Measurements from ENCODE around the gene CYP2C9. TPM values are rescaled to one million over a fixed set of nuclear protein-coding genes. Genes with fewer than 3 reads are reported as not detected.

The CYP2C9 gene
- total and polyA plus RNA-seq, 2 donors (not counting 1 experiment from before 2014, with no cell fraction given): not detected

DNA sequence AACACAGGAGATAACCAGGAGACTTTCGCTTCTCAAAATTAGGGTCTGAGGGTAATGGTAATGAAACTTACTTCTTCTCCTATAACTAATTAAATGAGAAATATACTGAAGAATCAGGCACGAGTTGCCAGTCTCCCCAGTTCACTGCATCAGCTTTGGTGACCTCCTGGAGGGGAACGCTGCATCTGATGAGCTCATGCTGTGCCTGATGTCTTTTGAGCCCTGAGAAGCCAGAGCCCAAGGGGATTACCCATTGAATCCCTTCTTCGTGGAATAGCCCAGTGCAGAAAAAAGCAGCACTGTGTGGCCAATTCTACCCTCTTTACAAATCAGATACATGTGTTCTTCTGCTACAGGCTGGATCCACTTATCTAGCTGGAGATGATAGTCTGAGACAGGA lies 45.1 kb downstream of the CYP2C9 start:
- 89% methylated on average over 1 of the region's 4 CpGs for WGBS (ENCODE audit: insufficient coverage)
- Histone ChIP-seq H3K4me1 (ENCODE audit: control insufficient read depth in 2 of 2, insufficient read depth in 2 of 2, low read length in 2 of 2) (no peaks in the 10 kb centered on the region), H3K4me3 (ENCODE audit: control extremely low read depth in 1 of 5, extremely low read depth in 1 of 5, insufficient read depth in 1 of 5, low read depth in 2 of 5, low read length in 4 of 5) (no peak overlapping the region), H3K9me3 (ENCODE audit: control extremely low read depth in 1 of 3, control insufficient read depth in 2 of 3, insufficient read depth in 1 of 3, low read length in 2 of 3) (no peaks in the 10 kb centered on the region), H3K27ac (ENCODE audit: low read length in 2 of 2) (no peak overlapping the region), H3K79me2 (ENCODE audit: control insufficient read depth, insufficient read depth, low read length) (no peaks in the 10 kb centered on the region), H4K20me1 (ENCODE audit: control insufficient read depth, insufficient read depth, low read length, poor library complexity, severe bottlenecking) (no peaks in the 10 kb centered on the region), H3K27me3 (replicated peaks in 1 of 4; ENCODE audit: control extremely low read depth in 1 of 4, control insufficient read depth in 3 of 4, insufficient read depth in 4 of 4, low read length in 3 of 4) (peaks cover 0 to 2% (median 0%) of the 10 kb centered on the region in 4 experiments), H3K36me3 (replicated peaks in 1 of 2; ENCODE audit: control extremely low read depth in 1 of 2, control insufficient read depth in 1 of 2, extremely low read depth in 1 of 2, insufficient read depth in 2 of 2, low read length in 1 of 2) (no peaks in the 10 kb centered on the region), H3K4me2 (replicated peaks; ENCODE audit: low read depth, low read length, poor library complexity, severe bottlenecking) (no peak overlapping the region), H3K9ac (ENCODE audit: low read length) (no peak overlapping the region), H2AFZ (ENCODE audit: insufficient read depth, low read depth, low read length, poor library complexity, severe bottlenecking) (no peak overlapping the region)
- intact Hi-C loops (cut with micrococcal nuclease): no loop called here
- CTCF ChIA-PET: no interaction called here
- H3K4me3 Mint-ChIP-seq: no peak overlapping the region
- peaks cover 8% of the 10 kb centered on the region for H3K27me3 Mint-ChIP-seq
- H3K4me1 Mint-ChIP-seq: no peaks in the 10 kb centered on the region
- DNase-seq (no peak), ATAC-seq (ENCODE audit: low read depth) (no peak)
- no peak overlapping the region for H3K27ac Mint-ChIP-seq
- TF ChIP-seq, protein P1, sequence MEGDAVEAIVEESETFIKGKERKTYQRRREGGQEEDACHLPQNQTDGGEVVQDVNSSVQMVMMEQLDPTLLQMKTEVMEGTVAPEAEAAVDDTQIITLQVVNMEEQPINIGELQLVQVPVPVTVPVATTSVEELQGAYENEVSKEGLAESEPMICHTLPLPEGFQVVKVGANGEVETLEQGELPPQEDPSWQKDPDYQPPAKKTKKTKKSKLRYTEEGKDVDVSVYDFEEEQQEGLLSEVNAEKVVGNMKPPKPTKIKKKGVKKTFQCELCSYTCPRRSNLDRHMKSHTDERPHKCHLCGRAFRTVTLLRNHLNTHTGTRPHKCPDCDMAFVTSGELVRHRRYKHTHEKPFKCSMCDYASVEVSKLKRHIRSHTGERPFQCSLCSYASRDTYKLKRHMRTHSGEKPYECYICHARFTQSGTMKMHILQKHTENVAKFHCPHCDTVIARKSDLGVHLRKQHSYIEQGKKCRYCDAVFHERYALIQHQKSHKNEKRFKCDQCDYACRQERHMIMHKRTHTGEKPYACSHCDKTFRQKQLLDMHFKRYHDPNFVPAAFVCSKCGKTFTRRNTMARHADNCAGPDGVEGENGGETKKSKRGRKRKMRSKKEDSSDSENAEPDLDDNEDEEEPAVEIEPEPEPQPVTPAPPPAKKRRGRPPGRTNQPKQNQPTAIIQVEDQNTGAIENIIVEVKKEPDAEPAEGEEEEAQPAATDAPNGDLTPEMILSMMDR (IDR thresholded peaks at IDR 0.05): no peak
- no peak for TF ChIP-seq EZH2 (IDR thresholded peaks at IDR 0.05; ENCODE audit: borderline replicate concordance, insufficient read depth, low read depth, low read length, poor library complexity, severe bottlenecking)
- POLR2A ChIA-PET: no interaction called here
- H3K9me3 Mint-ChIP-seq (ENCODE audit: insufficient read depth): peaks cover 2% of the 10 kb centered on the region

DNA sequence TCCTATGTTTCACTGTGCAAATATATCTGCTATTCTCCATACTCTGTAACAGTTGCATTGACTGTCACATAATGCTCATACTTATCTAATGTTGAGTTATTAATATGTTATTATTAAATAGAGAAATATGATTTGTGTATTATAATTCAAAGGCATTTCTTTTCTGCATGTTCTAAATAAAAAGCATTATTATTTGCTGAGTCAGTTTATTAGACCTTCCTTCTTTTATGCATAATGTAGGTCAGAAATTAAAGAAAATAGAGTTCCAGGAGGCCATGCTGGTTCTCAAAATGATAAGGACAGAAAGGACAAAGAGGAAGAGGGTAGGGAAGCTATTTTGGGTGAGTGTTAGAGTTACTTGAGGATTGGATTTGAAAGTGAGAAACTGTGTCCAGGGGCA lies 50.7 kb downstream of the CYP2C9 start:
- Histone ChIP-seq H3K9me3 (ENCODE audit: control extremely low read depth in 1 of 3, control insufficient read depth in 2 of 3, insufficient read depth in 1 of 3, low read length in 2 of 3) (peaks cover 0 to 8% (median 7%) of the 10 kb centered on the region in 3 donors), H3K27ac (ENCODE audit: low read length in 2 of 2) (no peak overlapping the region), H3K9ac (ENCODE audit: low read length) (no peak overlapping the region), H3K27me3 (replicated peaks in 1 of 4; ENCODE audit: control extremely low read depth in 1 of 4, control insufficient read depth in 3 of 4, insufficient read depth in 4 of 4, low read length in 3 of 4) (peaks cover 0 to 2% (median 0%) of the 10 kb centered on the region in 4 experiments), H3K4me2 (replicated peaks; ENCODE audit: low read depth, low read length, poor library complexity, severe bottlenecking) (no peak overlapping the region), H2AFZ (ENCODE audit: insufficient read depth, low read depth, low read length, poor library complexity, severe bottlenecking) (no peak overlapping the region), H4K20me1 (ENCODE audit: control insufficient read depth, insufficient read depth, low read length, poor library complexity, severe bottlenecking) (no peaks in the 10 kb centered on the region), H3K79me2 (ENCODE audit: control insufficient read depth, insufficient read depth, low read length) (no peaks in the 10 kb centered on the region), H3K4me1 (ENCODE audit: control insufficient read depth in 2 of 2, insufficient read depth in 2 of 2, low read length in 2 of 2) (no peaks in the 10 kb centered on the region), H3K36me3 (replicated peaks in 1 of 2; ENCODE audit: control extremely low read depth in 1 of 2, control insufficient read depth in 1 of 2, extremely low read depth in 1 of 2, insufficient read depth in 2 of 2, low read length in 1 of 2) (no peaks in the 10 kb centered on the region), H3K4me3 (ENCODE audit: control extremely low read depth in 1 of 5, extremely low read depth in 1 of 5, insufficient read depth in 1 of 5, low read depth in 2 of 5, low read length in 4 of 5) (no peak overlapping the region)
- POLR2A ChIA-PET: interaction anchor here (0.6 kb wide), 1 partner anchor 412 kb away, joined by 5 read pairs; no protein-coding TSS in a partner anchor
- DNase-seq: no peak
- no peaks in the 10 kb centered on the region for H3K4me1 Mint-ChIP-seq
- peaks cover 3% of the 10 kb centered on the region for H3K27me3 Mint-ChIP-seq
- H3K4me3 Mint-ChIP-seq: no peak overlapping the region
- peaks cover 18% of the 10 kb centered on the region for H3K9me3 Mint-ChIP-seq (ENCODE audit: insufficient read depth)
- H3K27ac Mint-ChIP-seq: no peak overlapping the region
- CTCF ChIA-PET: no interaction called here
- intact Hi-C loops (cut with micrococcal nuclease): no loop called here
- TF ChIP-seq, protein P1 (IDR thresholded peaks at IDR 0.05): no peak
- TF ChIP-seq EZH2 (IDR thresholded peaks at IDR 0.05; ENCODE audit: borderline replicate concordance, insufficient read depth, low read depth, low read length, poor library complexity, severe bottlenecking): no peak
- ATAC-seq (ENCODE audit: low read depth): no peak
